H9 (cell line): Measurements from ENCODE around the gene MAP2. TPM values are rescaled to one million over a fixed set of nuclear protein-coding genes. Genes with fewer than 3 reads are reported as not detected.

Experiments used
- DNase-seq: peaks from one replicate; pipeline ENCODE4 v3.0.0-alpha.2; 2017
- H2AFZ ChIP-seq: one replicate; pipeline ENCODE4 v1.6.1; 2013; ENCODE audit warnings: mild to moderate bottlenecking, low read length, control low read depth, moderate library complexity
- H2AK5ac ChIP-seq: 2 replicates; pipeline ENCODE4 v1.6.1; 2013; ENCODE audit warnings: low read length, control low read depth, mixed read lengths; ENCODE audit not compliant: insufficient read length
- H2BK120ac ChIP-seq: one replicate; pipeline ENCODE4 v1.6.1; 2013; ENCODE audit warnings: low read depth, mild to moderate bottlenecking, low read length, control low read depth, inconsistent platforms; ENCODE audit not compliant: poor library complexity, severe bottlenecking
- H2BK12ac ChIP-seq: 2 replicates; pipeline ENCODE4 v1.6.1; 2013; ENCODE audit warnings: low read length, control low read depth, mixed read lengths, low read depth; ENCODE audit not compliant: insufficient read length
- H2BK15ac ChIP-seq: 2 replicates; pipeline ENCODE4 v1.6.1; 2013; ENCODE audit warnings: low read depth, low read length, control low read depth
- H2BK20ac ChIP-seq: one replicate; pipeline ENCODE4 v1.6.1; 2013; ENCODE audit warnings: low read depth, mild to moderate bottlenecking, low read length, control low read depth, inconsistent platforms; ENCODE audit not compliant: poor library complexity, severe bottlenecking
- H2BK5ac ChIP-seq: 2 replicates; pipeline ENCODE4 v1.6.1; 2013; ENCODE audit warnings: low read length, control low read depth, mixed read lengths; ENCODE audit not compliant: insufficient read length
- H3K14ac ChIP-seq: 2 replicates; pipeline ENCODE4 v1.6.1; 2013; ENCODE audit warnings: low read length, control low read depth; ENCODE audit not compliant: insufficient read depth
- H3K18ac ChIP-seq: 2 replicates; pipeline ENCODE4 v1.6.1; 2013; ENCODE audit warnings: low read depth, mild to moderate bottlenecking, mixed read lengths, low read length, control low read depth; ENCODE audit not compliant: insufficient read length
- H3K23ac ChIP-seq: 2 replicates; pipeline ENCODE4 v1.6.1; 2013; ENCODE audit warnings: low read length, control low read depth, mixed read lengths, low read depth; ENCODE audit not compliant: insufficient read length
- H3K23me2 ChIP-seq: 2 replicates; pipeline ENCODE4 v1.6.1; 2013; ENCODE audit warnings: low read depth, mild to moderate bottlenecking, mixed read lengths, low read length, control low read depth; ENCODE audit not compliant: insufficient read length, poor library complexity, severe bottlenecking
- H3K27ac ChIP-seq: 2 replicates; pipeline ENCODE4 v1.5.1; 2013; ENCODE audit warnings: low read length, control low read depth, mixed read lengths, low read depth; ENCODE audit not compliant: insufficient read length
- H3K27me3 ChIP-seq: 2 replicates; pipeline ENCODE4 v1.6.1; 2013; ENCODE audit warnings: low read length, control low read depth, inconsistent platforms; ENCODE audit not compliant: insufficient read depth
- H3K4ac ChIP-seq: 2 replicates; pipeline ENCODE4 v1.6.1; 2013; ENCODE audit warnings: low read depth, mild to moderate bottlenecking, control low read depth, inconsistent platforms, low read length, moderate library complexity
- H3K4me1 ChIP-seq: 2 replicates; pipeline ENCODE4 v1.6.1; 2013; ENCODE audit warnings: low read length, control low read depth, inconsistent platforms; ENCODE audit not compliant: insufficient read depth
- H3K4me2 ChIP-seq: 2 replicates; pipeline ENCODE4 v1.6.1; 2013; ENCODE audit warnings: low read length, control low read depth, mixed read lengths; ENCODE audit not compliant: insufficient read length, insufficient read depth
- H3K56ac ChIP-seq: 2 replicates; pipeline ENCODE4 v1.6.1; 2013; ENCODE audit warnings: low read depth, mild to moderate bottlenecking, mixed read lengths, low read length, control low read depth; ENCODE audit not compliant: insufficient read length
- H3K79me1 ChIP-seq: 2 replicates; pipeline ENCODE4 v1.6.1; 2013; ENCODE audit warnings: low read depth, mild to moderate bottlenecking, moderate library complexity, low read length, control low read depth, inconsistent platforms; ENCODE audit not compliant: insufficient read depth, poor library complexity, severe bottlenecking
- H3K79me2 ChIP-seq: 2 replicates; pipeline ENCODE4 v1.6.1; 2013; ENCODE audit warnings: low read length, control low read depth, inconsistent platforms; ENCODE audit not compliant: insufficient read depth
- H3K9ac ChIP-seq: 2 replicates; pipeline ENCODE4 v1.6.1; 2013; ENCODE audit warnings: low read length, control low read depth, mixed read lengths; ENCODE audit not compliant: insufficient read length; ENCODE audit errors: extremely low read depth
- H3K9me3 ChIP-seq: one replicate; pipeline ENCODE4 v1.6.1; 2013; ENCODE audit warnings: low read depth, low read length, inconsistent platforms; ENCODE audit not compliant: control insufficient read depth
- H3T11ph ChIP-seq: one replicate; pipeline ENCODE4 v1.6.1; 2013; ENCODE audit warnings: mild to moderate bottlenecking, low read length, control low read depth, inconsistent platforms
- H4K20me1 ChIP-seq: one replicate; pipeline ENCODE4 v1.6.1; 2013; ENCODE audit not compliant: control insufficient read depth, insufficient read length, insufficient read depth
- H4K5ac ChIP-seq: 2 replicates; pipeline ENCODE4 v1.6.1; 2013; ENCODE audit warnings: low read depth, mild to moderate bottlenecking, mixed read lengths, low read length, control low read depth; ENCODE audit not compliant: insufficient read length
- H4K8ac ChIP-seq: replicated peaks from 2 replicates; pipeline ENCODE4 v1.6.1; 2013; ENCODE audit warnings: low read length, control low read depth, mixed read lengths, low read depth; ENCODE audit not compliant: insufficient read length
- H4K91ac ChIP-seq: 2 replicates; pipeline ENCODE4 v1.6.1; 2013; ENCODE audit warnings: low read depth, mild to moderate bottlenecking, moderate library complexity, mixed read lengths, low read length, control low read depth; ENCODE audit not compliant: insufficient read length
- H3K27ac Mint-ChIP-seq, 3 experiments: 2 replicates in 2 of 3; 3 replicates in 1 of 3; pipeline ENCODE4 v1.8.0; 2020 to 2021; ENCODE audit warnings: mixed read lengths in 3 of 3, mild to moderate bottlenecking in 1 of 3, moderate library complexity in 1 of 3
- H3K27me3 Mint-ChIP-seq: 2 replicates; pipeline ENCODE4 v1.8.0; 2021; ENCODE audit warnings: low read depth, mild to moderate bottlenecking, moderate library complexity, mixed read lengths
- H3K36me3 Mint-ChIP-seq, 3 experiments: 2 replicates in 2 of 3; 3 replicates in 1 of 3; pipeline ENCODE4 v1.8.0; 2020 to 2021; ENCODE audit warnings: low read depth in 3 of 3, mixed read lengths in 3 of 3; ENCODE audit not compliant: insufficient read depth in 1 of 3
- H3K4me1 Mint-ChIP-seq, 2 experiments: 2 replicates each; pipeline ENCODE4 v1.8.0; 2020; ENCODE audit warnings: mixed read lengths in 2 of 2
- H3K4me3 Mint-ChIP-seq, 2 experiments: 2 replicates in 1 of 2; 3 replicates in 1 of 2; pipeline ENCODE4 v1.8.0; 2020 to 2021; ENCODE audit warnings: mild to moderate bottlenecking in 2 of 2, mixed read lengths in 2 of 2, moderate library complexity in 1 of 2
- H3K9me3 Mint-ChIP-seq, 2 experiments: 2 replicates in 1 of 2; 3 replicates in 1 of 2; pipeline ENCODE4 v1.8.0; 2020; ENCODE audit warnings: mild to moderate bottlenecking in 2 of 2, mixed read lengths in 2 of 2, moderate library complexity in 1 of 2
- WGBS: extraction: QIAGEN DNeasy Blood & Tissue Kit; methylation state at CpG from one replicate; pipeline ENCODE4 v1.1.7; 2013; ENCODE audit warnings: missing lambda C conversion rate, low lambda C conversion rate, mixed read lengths; ENCODE audit not compliant: insufficient read length; ENCODE audit errors: extremely low coverage; 5-methylcytosine and 5-hydroxymethylcytosine counted together
- total RNA-seq: library from RNA; stranded (reverse); gene quantifications from 2 replicates; pipeline ENCODE4 v1.2.1, GENCODE V29; 2021
- TF ChIP-seq, protein P1 (sequence below): fragments of 200-600 bp; sonication (generic); conservative IDR thresholded peaks from 3 replicates; pipeline ENCODE4 v1.8.0; 2021; ENCODE audit warnings: antibody characterized with exemption, mild to moderate bottlenecking

Gene MAP2
- total RNA-seq, 1 experiment from 2014 or later = 0.87 TPM

GRCh38 chr2:209468846-209469245 is 45.0 kb downstream of the MAP2 start:
- Histone ChIP-seq H3K14ac (no peak overlapping the region), H3K23me2 (no peaks in the 10 kb centered on the region), H3K18ac (no peak overlapping the region), H3K4me1 (no peaks in the 10 kb centered on the region; the same call in 1 of the 2 replicates), H2AFZ (no peak overlapping the region), H3K9ac (no peak overlapping the region), H3K4ac (no peak overlapping the region), H2BK5ac (no peak overlapping the region), H3K79me1 (no peaks in the 10 kb centered on the region), H3K4me2 (no peak overlapping the region), H2BK20ac (no peak overlapping the region), H4K20me1 (no peaks in the 10 kb centered on the region), H4K5ac (no peak overlapping the region), H3K79me2 (no peaks in the 10 kb centered on the region), H3K56ac (no peak overlapping the region), H3K27me3 (no peaks in the 10 kb centered on the region), H3K9me3 (no peaks in the 10 kb centered on the region), H4K91ac (no peak overlapping the region), H2BK15ac (no peak overlapping the region), H2AK5ac (no peak overlapping the region), H2BK120ac (no peak overlapping the region), H2BK12ac (no peak overlapping the region), H3T11ph (no peak overlapping the region), H4K8ac (no peak overlapping the region), H3K27ac (no peak overlapping the region), H3K23ac (no peak overlapping the region)
- Mint-ChIP-seq H3K4me3 (no peak overlapping the region), H3K27ac (no peak overlapping the region), H3K4me1 (peaks cover 10 to 16% of the 10 kb centered on the region in 2 experiments), H3K27me3 (peaks cover 2% of the 10 kb centered on the region; the same call in 1 of the 2 replicates), H3K36me3 (peaks cover 0 to 12% (median 8%) of the 10 kb centered on the region in 3 experiments; a peak in 5 of 7 replicates), H3K9me3 (peaks cover 0 to 6% of the 10 kb centered on the region in 2 experiments)
- WGBS = no CpG with 5 or more reads among the region's 1 CpG
- no peak for DNase-seq
- TF ChIP-seq, protein P1, sequence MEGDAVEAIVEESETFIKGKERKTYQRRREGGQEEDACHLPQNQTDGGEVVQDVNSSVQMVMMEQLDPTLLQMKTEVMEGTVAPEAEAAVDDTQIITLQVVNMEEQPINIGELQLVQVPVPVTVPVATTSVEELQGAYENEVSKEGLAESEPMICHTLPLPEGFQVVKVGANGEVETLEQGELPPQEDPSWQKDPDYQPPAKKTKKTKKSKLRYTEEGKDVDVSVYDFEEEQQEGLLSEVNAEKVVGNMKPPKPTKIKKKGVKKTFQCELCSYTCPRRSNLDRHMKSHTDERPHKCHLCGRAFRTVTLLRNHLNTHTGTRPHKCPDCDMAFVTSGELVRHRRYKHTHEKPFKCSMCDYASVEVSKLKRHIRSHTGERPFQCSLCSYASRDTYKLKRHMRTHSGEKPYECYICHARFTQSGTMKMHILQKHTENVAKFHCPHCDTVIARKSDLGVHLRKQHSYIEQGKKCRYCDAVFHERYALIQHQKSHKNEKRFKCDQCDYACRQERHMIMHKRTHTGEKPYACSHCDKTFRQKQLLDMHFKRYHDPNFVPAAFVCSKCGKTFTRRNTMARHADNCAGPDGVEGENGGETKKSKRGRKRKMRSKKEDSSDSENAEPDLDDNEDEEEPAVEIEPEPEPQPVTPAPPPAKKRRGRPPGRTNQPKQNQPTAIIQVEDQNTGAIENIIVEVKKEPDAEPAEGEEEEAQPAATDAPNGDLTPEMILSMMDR = no peak
